ENCODE data around the gene DICER1. TPM values are rescaled to one million over a fixed set of nuclear protein-coding genes. Genes with fewer than 3 reads are reported as not detected.

DICER1 gene
- polyA plus RNA-seq, 2 donors = 9.2 to 10.2 TPM

DNA sequence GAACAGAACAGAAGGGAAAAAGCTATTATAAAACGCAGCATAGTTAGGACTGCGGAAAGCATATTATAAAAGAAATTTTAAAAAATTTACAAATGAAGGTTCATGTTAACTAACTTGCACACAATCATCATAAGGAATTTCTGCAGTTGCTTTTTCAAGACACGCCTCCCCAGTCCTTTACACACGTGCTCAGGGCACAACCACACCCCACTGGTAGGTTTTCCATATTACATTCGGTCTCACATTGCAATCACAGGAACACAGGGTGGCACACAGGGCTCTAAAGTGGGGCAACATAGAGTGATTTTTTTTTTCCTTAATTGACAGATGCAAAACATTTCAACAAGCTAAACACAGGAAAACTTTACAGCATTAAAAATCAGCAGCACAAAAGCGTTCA is 69.7 kb downstream of the DICER1 start:
- Histone ChIP-seq H3K27me3 (ENCODE audit: control insufficient read depth in 1 of 2, insufficient read depth in 2 of 2, low read length in 2 of 2) (no peaks in the 10 kb centered on the region), H3K4me1 (ENCODE audit: control insufficient read depth in 2 of 2, insufficient read depth in 2 of 2, low read length in 1 of 2) (no peaks in the 10 kb centered on the region), H3K9me3 (ENCODE audit: control insufficient read depth in 2 of 2, insufficient read depth in 1 of 2, low read depth in 1 of 2, low read length in 1 of 2) (no peaks in the 10 kb centered on the region), H3K4me3 (ENCODE audit: low read depth in 1 of 2, low read length in 2 of 2) (no peak overlapping the region), H3K36me3 (ENCODE audit: control insufficient read depth in 2 of 2, insufficient read depth in 2 of 2, low read length in 1 of 2) (peaks cover 0 to 9% of the 10 kb centered on the region in 2 donors), H3K27ac (ENCODE audit: low read depth in 2 of 2, low read length in 1 of 2) (no peak overlapping the region)
- WGBS, 2 donors = 83 to 88% methylated on average over 6 of the region's 6 CpGs

DNA sequence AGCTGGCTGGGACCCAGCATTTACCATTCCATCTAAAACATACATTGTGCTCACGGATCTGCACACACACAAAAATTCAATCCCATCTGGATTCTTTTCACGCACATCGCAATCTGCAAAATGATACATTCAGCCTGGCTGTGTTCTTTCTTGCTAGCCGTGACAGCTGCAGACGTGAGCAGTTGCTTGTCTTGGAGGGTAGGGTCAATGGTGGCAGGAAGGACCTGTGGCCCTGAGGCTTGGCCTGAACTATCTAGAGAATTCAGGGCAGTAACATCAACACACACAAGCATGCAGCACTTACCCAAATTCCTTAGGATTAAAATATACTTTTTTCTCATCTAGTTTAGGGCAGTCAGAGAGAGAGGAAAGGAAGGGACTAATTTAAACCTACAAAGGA is 72.0 kb downstream of the DICER1 start:
- Histone ChIP-seq H3K27ac (ENCODE audit: low read depth in 2 of 2, low read length in 1 of 2) (no peak overlapping the region), H3K9me3 (ENCODE audit: control insufficient read depth in 2 of 2, insufficient read depth in 1 of 2, low read depth in 1 of 2, low read length in 1 of 2) (no peaks in the 10 kb centered on the region), H3K27me3 (ENCODE audit: control insufficient read depth in 1 of 2, insufficient read depth in 2 of 2, low read length in 2 of 2) (no peaks in the 10 kb centered on the region), H3K4me3 (ENCODE audit: low read depth in 1 of 2, low read length in 2 of 2) (no peak overlapping the region), H3K36me3 (ENCODE audit: control insufficient read depth in 2 of 2, insufficient read depth in 2 of 2, low read length in 1 of 2) (peaks cover 0 to 4% of the 10 kb centered on the region in 2 donors), H3K4me1 (ENCODE audit: control insufficient read depth in 2 of 2, insufficient read depth in 2 of 2, low read length in 1 of 2) (no peaks in the 10 kb centered on the region)
- WGBS, 2 donors = 89 to 91% methylated on average over 5 of the region's 5 CpGs

DNA sequence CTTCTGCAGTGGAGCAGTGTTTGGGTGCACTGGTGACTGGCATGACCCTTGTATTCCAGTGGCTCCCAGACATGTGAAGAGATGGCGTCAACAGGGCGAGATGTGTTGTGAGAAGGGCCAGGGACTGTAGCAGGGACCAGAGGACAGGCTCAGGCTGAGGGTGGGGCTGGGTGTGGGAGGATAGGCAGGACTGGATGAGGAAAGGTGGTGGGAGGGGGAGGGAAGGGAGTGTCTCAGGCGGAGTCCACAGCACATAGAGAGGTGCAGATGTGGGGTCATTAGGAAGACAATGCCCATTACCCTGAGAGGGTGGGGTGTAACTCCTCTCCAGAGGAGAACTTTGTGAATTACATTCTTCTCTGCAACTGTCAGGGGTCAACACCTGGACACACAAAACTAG is 78.5 kb downstream of the DICER1 start:
- no peak overlapping the region for H3K4me3 ChIP-seq (ENCODE audit: low read depth in 1 of 2, low read length in 2 of 2)
- no peaks in the 10 kb centered on the region for H3K27me3 ChIP-seq (ENCODE audit: control insufficient read depth in 1 of 2, insufficient read depth in 2 of 2, low read length in 2 of 2)
- no peak overlapping the region for H3K27ac ChIP-seq (ENCODE audit: low read depth in 2 of 2, low read length in 1 of 2)
- 77 to 81% methylated on average over 3 of the region's 3 CpGs for WGBS, 2 donors
- H3K36me3 ChIP-seq (ENCODE audit: control insufficient read depth in 2 of 2, insufficient read depth in 2 of 2, low read length in 1 of 2) = no peaks in the 10 kb centered on the region
- no peaks in the 10 kb centered on the region for H3K4me1 ChIP-seq (ENCODE audit: control insufficient read depth in 2 of 2, insufficient read depth in 2 of 2, low read length in 1 of 2)
- H3K9me3 ChIP-seq (ENCODE audit: control insufficient read depth in 2 of 2, insufficient read depth in 1 of 2, low read depth in 1 of 2, low read length in 1 of 2) = no peaks in the 10 kb centered on the region

DNA sequence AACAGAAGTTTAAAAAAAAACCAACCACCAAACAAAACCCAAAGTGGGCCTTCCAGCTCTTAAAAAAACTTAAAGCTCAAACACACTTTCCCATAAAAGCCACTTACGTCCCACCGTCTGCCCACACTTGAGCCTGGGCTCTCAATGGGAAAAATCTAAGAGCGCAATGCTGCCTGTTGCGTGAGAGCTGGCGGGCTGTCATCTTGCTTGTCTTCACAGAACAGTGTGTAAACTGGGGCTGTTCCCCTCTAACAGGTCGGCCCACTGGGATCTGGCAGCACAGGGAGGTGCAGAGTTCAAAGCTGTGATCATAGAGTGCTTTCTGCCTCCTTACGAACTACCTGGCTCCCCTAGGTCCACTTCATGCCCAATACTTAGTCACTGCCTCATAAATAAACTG is 80.0 kb downstream of the DICER1 start:
- Histone ChIP-seq H3K4me1 (ENCODE audit: control insufficient read depth in 2 of 2, insufficient read depth in 2 of 2, low read length in 1 of 2) (no peaks in the 10 kb centered on the region), H3K36me3 (ENCODE audit: control insufficient read depth in 2 of 2, insufficient read depth in 2 of 2, low read length in 1 of 2) (no peaks in the 10 kb centered on the region), H3K27ac (ENCODE audit: low read depth in 2 of 2, low read length in 1 of 2) (no peak overlapping the region), H3K9me3 (ENCODE audit: control insufficient read depth in 2 of 2, insufficient read depth in 1 of 2, low read depth in 1 of 2, low read length in 1 of 2) (no peaks in the 10 kb centered on the region), H3K27me3 (ENCODE audit: control insufficient read depth in 1 of 2, insufficient read depth in 2 of 2, low read length in 2 of 2) (no peaks in the 10 kb centered on the region), H3K4me3 (ENCODE audit: low read depth in 1 of 2, low read length in 2 of 2) (no peak overlapping the region)
- whole genome bisulfite sequencing, 2 donors = 78 to 79% methylated on average over 7 of the region's 7 CpGs

DNA sequence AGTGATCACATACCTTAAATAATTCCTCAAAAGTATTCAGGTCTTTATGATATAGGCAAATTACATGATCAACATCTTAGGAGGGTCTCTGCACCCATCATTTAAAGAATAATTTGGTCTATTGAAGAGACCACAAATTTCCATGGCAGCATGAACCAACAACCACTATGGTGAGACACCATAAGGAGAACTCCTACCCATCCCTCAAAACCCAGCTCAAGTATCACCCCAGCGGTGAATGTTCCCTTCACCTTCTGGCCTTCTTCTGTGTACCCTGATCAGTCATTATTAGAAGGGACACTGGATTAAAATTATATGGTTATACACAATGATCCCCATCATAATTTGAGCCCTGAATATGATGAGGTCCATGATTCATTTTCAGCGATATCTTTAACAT is 81.5 kb downstream of the DICER1 start:
- H3K27ac ChIP-seq (ENCODE audit: low read depth in 2 of 2, low read length in 1 of 2) = no peak overlapping the region
- H3K36me3 ChIP-seq (ENCODE audit: control insufficient read depth in 2 of 2, insufficient read depth in 2 of 2, low read length in 1 of 2) = no peaks in the 10 kb centered on the region
- H3K9me3 ChIP-seq (ENCODE audit: control insufficient read depth in 2 of 2, insufficient read depth in 1 of 2, low read depth in 1 of 2, low read length in 1 of 2) = no peaks in the 10 kb centered on the region
- H3K4me3 ChIP-seq (ENCODE audit: low read depth in 1 of 2, low read length in 2 of 2) = no peak overlapping the region
- no peaks in the 10 kb centered on the region for H3K4me1 ChIP-seq (ENCODE audit: control insufficient read depth in 2 of 2, insufficient read depth in 2 of 2, low read length in 1 of 2)
- WGBS, 2 donors = 95% methylated on average over 2 of the region's 2 CpGs
- H3K27me3 ChIP-seq (ENCODE audit: control insufficient read depth in 1 of 2, insufficient read depth in 2 of 2, low read length in 2 of 2) = no peaks in the 10 kb centered on the region

DNA sequence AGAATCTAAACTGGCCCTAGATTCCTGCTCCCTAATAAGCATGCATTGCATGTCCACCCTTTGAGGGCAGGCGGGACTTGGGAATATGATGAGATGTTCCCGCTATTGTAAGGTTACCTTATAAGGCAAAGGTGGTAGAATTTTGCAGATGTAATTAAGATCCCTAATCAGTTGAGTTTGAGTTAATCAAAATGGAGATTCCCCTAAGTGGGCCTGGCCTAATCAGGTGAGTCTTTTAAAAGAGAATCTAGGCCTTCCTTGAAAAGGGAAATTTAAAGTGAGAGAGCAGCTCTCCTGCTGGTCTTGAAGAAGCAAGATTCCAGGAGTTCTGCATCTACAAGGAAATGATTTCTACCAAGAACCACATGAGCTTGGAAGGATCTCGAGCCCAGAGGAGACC is 83.4 kb downstream of the DICER1 start:
- WGBS, 2 donors = 90 to 94% methylated on average over 3 of the region's 3 CpGs
- Histone ChIP-seq H3K27me3 (ENCODE audit: control insufficient read depth in 1 of 2, insufficient read depth in 2 of 2, low read length in 2 of 2) (no peaks in the 10 kb centered on the region), H3K36me3 (ENCODE audit: control insufficient read depth in 2 of 2, insufficient read depth in 2 of 2, low read length in 1 of 2) (no peaks in the 10 kb centered on the region), H3K9me3 (ENCODE audit: control insufficient read depth in 2 of 2, insufficient read depth in 1 of 2, low read depth in 1 of 2, low read length in 1 of 2) (no peaks in the 10 kb centered on the region), H3K27ac (ENCODE audit: low read depth in 2 of 2, low read length in 1 of 2) (no peak overlapping the region), H3K4me1 (ENCODE audit: control insufficient read depth in 2 of 2, insufficient read depth in 2 of 2, low read length in 1 of 2) (no peaks in the 10 kb centered on the region), H3K4me3 (ENCODE audit: low read depth in 1 of 2, low read length in 2 of 2) (no peak overlapping the region)

DNA sequence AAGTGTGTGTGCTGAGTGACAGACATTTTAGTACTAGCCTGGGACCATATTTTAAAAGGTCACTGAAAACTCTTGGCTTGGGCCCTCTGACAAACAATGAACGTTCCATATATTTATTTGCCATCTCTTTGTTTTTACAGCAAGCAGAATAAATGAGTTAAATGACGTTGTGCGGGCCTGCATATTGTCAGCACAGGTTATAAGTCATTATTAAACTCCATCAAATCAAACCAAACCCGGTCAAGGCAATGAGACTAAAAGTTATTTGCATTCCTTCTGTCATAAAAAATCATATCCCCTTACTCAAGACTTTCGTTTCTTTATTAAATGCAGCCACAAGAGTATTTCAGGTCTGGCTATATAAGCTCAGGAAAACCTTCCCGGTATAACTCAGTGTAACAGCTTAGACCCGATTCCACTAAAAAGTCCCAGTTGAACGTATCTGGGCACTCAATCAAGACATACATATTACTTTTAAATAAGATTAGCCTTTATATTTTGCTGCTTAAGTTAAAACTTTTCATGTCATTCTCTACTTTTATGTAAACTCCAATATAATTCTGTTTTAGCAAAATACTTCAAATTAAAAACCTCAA is 84.9 kb downstream of the DICER1 start:
- Histone ChIP-seq H3K9me3 (ENCODE audit: control insufficient read depth in 2 of 2, insufficient read depth in 1 of 2, low read depth in 1 of 2, low read length in 1 of 2) (no peaks in the 10 kb centered on the region), H3K27ac (ENCODE audit: low read depth in 2 of 2, low read length in 1 of 2) (no peak overlapping the region), H3K27me3 (ENCODE audit: control insufficient read depth in 1 of 2, insufficient read depth in 2 of 2, low read length in 2 of 2) (no peaks in the 10 kb centered on the region), H3K4me1 (ENCODE audit: control insufficient read depth in 2 of 2, insufficient read depth in 2 of 2, low read length in 1 of 2) (no peaks in the 10 kb centered on the region), H3K36me3 (ENCODE audit: control insufficient read depth in 2 of 2, insufficient read depth in 2 of 2, low read length in 1 of 2) (no peaks in the 10 kb centered on the region), H3K4me3 (ENCODE audit: low read depth in 1 of 2, low read length in 2 of 2) (no peak overlapping the region)
- 64 to 67% methylated on average over 8 of the region's 8 CpGs for WGBS, 2 donors

DNA sequence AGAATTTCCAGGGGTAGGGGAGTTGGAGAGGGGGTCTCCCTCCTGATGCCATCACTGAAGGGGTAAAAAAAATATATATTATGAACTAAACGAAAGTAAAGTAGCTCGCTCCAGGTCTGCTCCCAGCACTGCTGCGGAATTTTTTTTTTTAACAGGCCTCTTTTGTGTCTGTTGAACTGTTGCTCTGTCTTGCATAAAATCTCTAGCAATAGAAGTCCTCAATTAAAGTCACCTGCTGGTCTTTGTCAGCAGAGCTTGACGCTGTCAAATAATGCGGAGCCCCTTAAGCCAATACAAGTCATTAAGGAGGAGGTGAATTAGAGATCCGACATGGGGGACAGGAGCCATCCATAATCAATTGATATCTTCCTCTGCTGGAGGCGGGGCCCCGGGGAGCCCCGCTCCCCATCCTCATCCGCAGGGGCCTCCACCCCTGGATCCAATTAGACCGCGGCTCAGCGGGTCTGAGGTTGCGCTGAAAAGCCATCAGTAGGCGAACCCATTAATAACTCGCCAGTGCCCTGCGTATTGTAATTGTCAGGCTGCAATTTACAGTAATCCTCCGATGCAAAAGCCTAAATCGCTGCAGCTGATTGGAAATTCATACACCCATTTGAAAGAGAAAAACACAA is 85.6 kb downstream of the DICER1 start:
- 76 to 77% methylated on average over 19 of the region's 19 CpGs for WGBS, 2 donors
- no peaks in the 10 kb centered on the region for H3K9me3 ChIP-seq (ENCODE audit: control insufficient read depth in 2 of 2, insufficient read depth in 1 of 2, low read depth in 1 of 2, low read length in 1 of 2)
- H3K4me3 ChIP-seq (ENCODE audit: low read depth in 1 of 2, low read length in 2 of 2) = no peak overlapping the region
- H3K27ac ChIP-seq (ENCODE audit: low read depth in 2 of 2, low read length in 1 of 2) = no peak overlapping the region
- H3K36me3 ChIP-seq (ENCODE audit: control insufficient read depth in 2 of 2, insufficient read depth in 2 of 2, low read length in 1 of 2) = no peaks in the 10 kb centered on the region
- no peaks in the 10 kb centered on the region for H3K4me1 ChIP-seq (ENCODE audit: control insufficient read depth in 2 of 2, insufficient read depth in 2 of 2, low read length in 1 of 2)
- no peaks in the 10 kb centered on the region for H3K27me3 ChIP-seq (ENCODE audit: control insufficient read depth in 1 of 2, insufficient read depth in 2 of 2, low read length in 2 of 2)

DNA sequence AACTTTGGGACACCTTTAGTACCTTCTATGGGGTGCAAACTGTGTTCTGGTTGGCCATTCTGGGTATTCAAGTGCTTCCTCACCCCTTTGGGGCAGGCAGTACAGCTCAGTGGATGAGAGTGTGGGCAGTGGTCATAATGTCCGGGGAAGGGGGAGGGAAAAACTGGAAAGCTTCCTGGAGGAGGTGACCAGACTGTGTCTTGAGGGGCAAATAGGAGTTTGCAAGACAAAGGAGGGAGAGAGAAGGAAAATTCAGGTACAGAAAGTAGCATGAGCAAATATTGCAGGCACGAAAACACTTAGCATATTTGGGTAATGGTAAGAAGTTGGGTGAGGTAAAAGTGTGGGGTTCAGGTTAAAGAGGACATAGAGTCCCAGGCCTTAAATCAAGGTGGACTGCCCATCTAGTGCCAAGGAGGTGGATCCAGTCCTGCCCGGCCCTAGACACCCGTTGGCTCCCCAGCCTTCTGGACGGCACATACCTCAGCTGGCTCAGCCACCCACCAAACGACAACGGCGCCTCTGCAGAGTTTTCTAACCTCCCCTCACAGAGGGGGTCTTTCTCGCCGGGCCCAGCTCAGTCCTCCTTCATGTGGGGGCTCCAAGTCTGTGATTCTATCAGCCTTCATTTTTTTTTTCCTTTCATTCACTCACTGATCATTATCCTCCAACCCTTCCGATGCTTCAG is 86.4 kb downstream of the DICER1 start:
- 67 to 72% methylated on average over 11 of the region's 11 CpGs for WGBS, 2 donors
- no peak overlapping the region for H3K4me3 ChIP-seq (ENCODE audit: low read depth in 1 of 2, low read length in 2 of 2)
- H3K27ac ChIP-seq (ENCODE audit: low read depth in 2 of 2, low read length in 1 of 2) = no peak overlapping the region
- H3K4me1 ChIP-seq (ENCODE audit: control insufficient read depth in 2 of 2, insufficient read depth in 2 of 2, low read length in 1 of 2) = no peaks in the 10 kb centered on the region
- no peaks in the 10 kb centered on the region for H3K27me3 ChIP-seq (ENCODE audit: control insufficient read depth in 1 of 2, insufficient read depth in 2 of 2, low read length in 2 of 2)
- H3K9me3 ChIP-seq (ENCODE audit: control insufficient read depth in 2 of 2, insufficient read depth in 1 of 2, low read depth in 1 of 2, low read length in 1 of 2) = no peaks in the 10 kb centered on the region
- H3K36me3 ChIP-seq (ENCODE audit: control insufficient read depth in 2 of 2, insufficient read depth in 2 of 2, low read length in 1 of 2) = no peaks in the 10 kb centered on the region

DNA sequence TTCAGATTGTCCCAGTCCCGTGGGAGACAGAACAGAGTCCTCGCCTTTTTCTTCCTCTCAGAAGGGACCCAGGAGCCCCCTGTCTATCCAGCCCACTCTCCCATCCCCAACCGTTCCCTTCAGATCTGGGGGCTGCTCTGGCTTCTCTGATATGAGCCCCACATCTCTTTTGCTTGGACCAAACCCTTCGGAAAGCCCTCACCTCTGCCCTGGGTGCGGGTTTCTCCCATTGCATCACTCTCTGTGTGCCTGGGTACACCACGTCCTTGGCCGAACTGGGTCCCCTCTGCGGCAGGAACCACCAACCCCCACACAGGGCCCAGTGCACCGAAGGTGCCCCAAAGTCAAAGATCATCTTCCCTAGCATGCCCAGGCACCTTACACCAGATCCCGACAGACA is 87.8 kb downstream of the DICER1 start:
- H3K9me3 ChIP-seq (ENCODE audit: control insufficient read depth in 2 of 2, insufficient read depth in 1 of 2, low read depth in 1 of 2, low read length in 1 of 2) = no peaks in the 10 kb centered on the region
- WGBS, 2 donors = 87 to 88% methylated on average over 10 of the region's 10 CpGs

More for the DNA sequence above, 87.8 kb downstream of the DICER1 start:
- H3K27ac ChIP-seq (ENCODE audit: low read depth in 2 of 2, low read length in 1 of 2) = no peak overlapping the region
- no peaks in the 10 kb centered on the region for H3K36me3 ChIP-seq (ENCODE audit: control insufficient read depth in 2 of 2, insufficient read depth in 2 of 2, low read length in 1 of 2)
- no peaks in the 10 kb centered on the region for H3K27me3 ChIP-seq (ENCODE audit: control insufficient read depth in 1 of 2, insufficient read depth in 2 of 2, low read length in 2 of 2)
- H3K4me3 ChIP-seq (ENCODE audit: low read depth in 1 of 2, low read length in 2 of 2) = no peak overlapping the region
- H3K4me1 ChIP-seq (ENCODE audit: control insufficient read depth in 2 of 2, insufficient read depth in 2 of 2, low read length in 1 of 2) = no peaks in the 10 kb centered on the region

Measured in esophagus (tissue), 2 donors.